ENCODE measurements around the gene MED13L.

DNA sequence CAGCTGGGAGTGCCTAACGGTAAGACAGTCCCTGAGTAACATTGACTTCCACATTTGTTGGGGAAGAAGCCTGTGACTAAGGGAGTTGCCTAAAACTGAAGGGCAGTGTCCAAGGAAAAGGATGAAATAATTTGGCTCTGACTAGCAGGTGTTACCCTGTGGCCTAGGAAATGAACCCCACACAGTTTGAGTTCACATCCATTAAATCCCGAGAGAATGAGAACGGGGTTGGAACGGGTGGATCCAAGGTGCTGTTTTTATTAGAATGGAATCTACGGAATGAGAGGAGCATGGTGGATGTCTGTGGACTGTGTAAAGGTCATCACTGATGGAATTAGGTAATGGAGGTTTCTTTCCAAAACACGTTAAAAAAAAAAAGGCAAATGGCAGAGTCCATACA, 324.0 kb downstream of the MED13L start:
- TF ChIP-seq CTCF (IDR thresholded peaks at IDR 0.05; ENCODE audit: control extremely low read depth in 1 of 3, insufficient read depth in 1 of 3, low read depth in 1 of 3, low read length in 3 of 3), result no peak
- TF ChIP-seq, protein P1, sequence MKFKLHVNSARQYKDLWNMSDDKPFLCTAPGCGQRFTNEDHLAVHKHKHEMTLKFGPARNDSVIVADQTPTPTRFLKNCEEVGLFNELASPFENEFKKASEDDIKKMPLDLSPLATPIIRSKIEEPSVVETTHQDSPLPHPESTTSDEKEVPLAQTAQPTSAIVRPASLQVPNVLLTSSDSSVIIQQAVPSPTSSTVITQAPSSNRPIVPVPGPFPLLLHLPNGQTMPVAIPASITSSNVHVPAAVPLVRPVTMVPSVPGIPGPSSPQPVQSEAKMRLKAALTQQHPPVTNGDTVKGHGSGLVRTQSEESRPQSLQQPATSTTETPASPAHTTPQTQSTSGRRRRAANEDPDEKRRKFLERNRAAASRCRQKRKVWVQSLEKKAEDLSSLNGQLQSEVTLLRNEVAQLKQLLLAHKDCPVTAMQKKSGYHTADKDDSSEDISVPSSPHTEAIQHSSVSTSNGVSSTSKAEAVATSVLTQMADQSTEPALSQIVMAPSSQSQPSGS (IDR thresholded peaks at IDR 0.05; ENCODE audit: low read length), result no peak
- no peak for TF ChIP-seq SP4 (IDR thresholded peaks at IDR 0.05; ENCODE audit: low read length)
